ENCODE measurements around the gene GINM1.

Gene GINM1

GRCh38 chr6:149565527-149566409 lies at the start of gene GINM1:
Gene GINM1 (plus strand): TSS chr6:149566375. CDS start chr6:149566415, 40 bp downstream.
- peak; percentile 99 for DNase-seq (ENCODE audit: low spot score)

GRCh38 chr6:149529650-149530049 lies 36.5 kb upstream of the GINM1 start:
- DNase-seq (ENCODE audit: low spot score), result no peak

- no peak for DNase-seq (ENCODE audit: low spot score)
These were observed 31.4 kb upstream of the GINM1 start for GRCh38 chr6:149534742-149535141.

- no peak for DNase-seq (ENCODE audit: low spot score)
These were observed 25.0 kb upstream of the GINM1 start for GRCh38 chr6:149541139-149541538.

GRCh38 chr6:149544646-149545257 lies 21.4 kb upstream of the GINM1 start:
- no peak for DNase-seq (ENCODE audit: low spot score)

- DNase-seq (ENCODE audit: low spot score), result peak; percentile 39
These were observed 20.9 kb upstream of the GINM1 start for GRCh38 chr6:149545258-149545753.

- peak; percentile 97 for DNase-seq (ENCODE audit: low spot score)
These were observed 20.3 kb upstream of the GINM1 start, which contains the start of gene PPIL4 for GRCh38 chr6:149545754-149546471. Gene PPIL4 (minus strand): TSS chr6:149546043. CDS start chr6:149546005, 38 bp downstream.

- DNase-seq (ENCODE audit: low spot score), result no peak
These were observed 14.3 kb upstream of the GINM1 start for GRCh38 chr6:149551920-149552319.

GRCh38 chr6:149558029-149558428 lies 8.1 kb upstream of the GINM1 start:
- no peak for DNase-seq (ENCODE audit: low spot score)

GRCh38 chr6:149559389-149559788 lies 6.8 kb upstream of the GINM1 start:
- no peak for DNase-seq (ENCODE audit: low spot score)

GRCh38 chr6:149560736-149561135 lies 5.4 kb upstream of the GINM1 start:
- DNase-seq (ENCODE audit: low spot score), result peak; percentile 67

GRCh38 chr6:149563203-149563927 lies 2.8 kb upstream of the GINM1 start:
- DNase-seq (ENCODE audit: low spot score), result no peak

GRCh38 chr6:149563928-149564325 lies 2.2 kb upstream of the GINM1 start:
- DNase-seq (ENCODE audit: low spot score), result no peak

GRCh38 chr6:149566410-149567193 lies 427 bp downstream of the GINM1 start:
- DNase-seq (ENCODE audit: low spot score), result peak; percentile 75

- no peak for DNase-seq (ENCODE audit: low spot score)
These were observed 1.0 kb downstream of the GINM1 start for GRCh38 chr6:149567194-149567586.

GRCh38 chr6:149567945-149568585 lies 1.9 kb downstream of the GINM1 start:
- no peak for DNase-seq (ENCODE audit: low spot score)

- no peak for DNase-seq (ENCODE audit: low spot score)
These were observed 14.7 kb downstream of the GINM1 start for GRCh38 chr6:149580880-149581279.

- DNase-seq (ENCODE audit: low spot score), result no peak
These were observed 15.2 kb downstream of the GINM1 start for GRCh38 chr6:149581349-149581748.

- DNase-seq (ENCODE audit: low spot score), result peak; percentile 47
These were observed 20.0 kb downstream of the GINM1 start for GRCh38 chr6:149586149-149586548.

GRCh38 chr6:149592983-149593382 lies 26.8 kb downstream of the GINM1 start:
- no peak for DNase-seq (ENCODE audit: low spot score)
